Right lobe of liver (tissue), 4 donors: Measurements from ENCODE around the gene ARRDC1.

ENCODE experiments used
- POLR2A ChIP-seq: fragments of 450-650 bp; IDR thresholded peaks from one replicate; pipeline ENCODE4 v1.6.1; 2017; ENCODE audit warnings: antibody characterized with exemption, mild to moderate bottlenecking
- TF ChIP-seq, protein P1 (sequence below), 4 donors: fragments of 200-600 bp in 3 of 4; fragments of 450-650 bp in 1 of 4; IDR thresholded peaks; one replicate each; pipeline versions ENCODE4 v1.5.1 to v1.8.0; 2016 to 2022; ENCODE audit warnings: antibody characterized with exemption in 4 of 4, mild to moderate bottlenecking in 2 of 4
- donor health status: DM: no; HTN: no; CAD: no.
- donor health status: DM: no; HTN: no; CAD: no.
- donor health status: DM: no; HTN: yes; CAD: no.

GRCh38 chr9:137626464-137626863 lies 21.0 kb downstream of the ARRDC1 start:
- TF ChIP-seq, protein P1, sequence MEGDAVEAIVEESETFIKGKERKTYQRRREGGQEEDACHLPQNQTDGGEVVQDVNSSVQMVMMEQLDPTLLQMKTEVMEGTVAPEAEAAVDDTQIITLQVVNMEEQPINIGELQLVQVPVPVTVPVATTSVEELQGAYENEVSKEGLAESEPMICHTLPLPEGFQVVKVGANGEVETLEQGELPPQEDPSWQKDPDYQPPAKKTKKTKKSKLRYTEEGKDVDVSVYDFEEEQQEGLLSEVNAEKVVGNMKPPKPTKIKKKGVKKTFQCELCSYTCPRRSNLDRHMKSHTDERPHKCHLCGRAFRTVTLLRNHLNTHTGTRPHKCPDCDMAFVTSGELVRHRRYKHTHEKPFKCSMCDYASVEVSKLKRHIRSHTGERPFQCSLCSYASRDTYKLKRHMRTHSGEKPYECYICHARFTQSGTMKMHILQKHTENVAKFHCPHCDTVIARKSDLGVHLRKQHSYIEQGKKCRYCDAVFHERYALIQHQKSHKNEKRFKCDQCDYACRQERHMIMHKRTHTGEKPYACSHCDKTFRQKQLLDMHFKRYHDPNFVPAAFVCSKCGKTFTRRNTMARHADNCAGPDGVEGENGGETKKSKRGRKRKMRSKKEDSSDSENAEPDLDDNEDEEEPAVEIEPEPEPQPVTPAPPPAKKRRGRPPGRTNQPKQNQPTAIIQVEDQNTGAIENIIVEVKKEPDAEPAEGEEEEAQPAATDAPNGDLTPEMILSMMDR (IDR thresholded peaks at IDR 0.05) = no peak
- TF ChIP-seq POLR2A = no peak
